Aorta (tissue), 5 donors: Measurements from ENCODE around the gene TMEM107. TPM values are rescaled to one million over a fixed set of nuclear protein-coding genes. Genes with fewer than 3 reads are reported as not detected.

ENCODE experiments used
- ATAC-seq: fragments of 200-7000 bp; cut with Tn5 transposase; one replicate; pipeline ENCODE4 v1.9.1; 2022; ENCODE audit warnings: moderate library complexity; ENCODE audit not compliant: low FRiP score
- DNase-seq, 2 donors: peaks; one replicate each; pipeline ENCODE4 v3.0.0-alpha.2; 2020
- H3K27ac ChIP-seq, 2 donors: one replicate each; pipeline ENCODE4 v1.5.1; 2013; ENCODE audit warnings: low read length in 2 of 2, mild to moderate bottlenecking in 2 of 2, moderate library complexity in 2 of 2, control low read depth in 1 of 2, inconsistent platforms in 1 of 2, low read depth in 1 of 2
- H3K27me3 ChIP-seq, 2 donors: one replicate each; pipeline ENCODE4 v1.6.1; 2013; ENCODE audit warnings: control low read depth in 1 of 2, low read length in 1 of 2, mild to moderate bottlenecking in 1 of 2, moderate library complexity in 1 of 2; ENCODE audit not compliant: insufficient read depth in 2 of 2, control insufficient read depth in 1 of 2
- H3K36me3 ChIP-seq, 2 donors: one replicate each; pipeline ENCODE4 v1.6.1; 2013; ENCODE audit warnings: control low read depth in 1 of 2, low read length in 1 of 2, mild to moderate bottlenecking in 1 of 2; ENCODE audit not compliant: insufficient read depth in 2 of 2, control insufficient read depth in 1 of 2
- H3K4me1 ChIP-seq, 2 donors: one replicate each; pipeline ENCODE4 v1.6.1; 2013; ENCODE audit warnings: low read length in 2 of 2, control low read depth in 1 of 2, mild to moderate bottlenecking in 1 of 2, moderate library complexity in 1 of 2; ENCODE audit not compliant: insufficient read depth in 2 of 2, control insufficient read depth in 1 of 2
- H3K4me3 ChIP-seq, 2 donors: one replicate each; pipeline ENCODE4 v1.5.1; 2013; ENCODE audit warnings: low read length in 2 of 2, control low read depth in 1 of 2, mild to moderate bottlenecking in 1 of 2
- H3K9me3 ChIP-seq: one replicate; pipeline ENCODE4 v1.6.1; 2013; ENCODE audit warnings: mild to moderate bottlenecking, low read length; ENCODE audit not compliant: control insufficient read depth
- WGBS, 2 donors: extraction: QIAGEN DNeasy Blood & Tissue Kit; methylation state at CpG; one replicate each; pipeline ENCODE4 v1.1.7; 2013; 5-methylcytosine and 5-hydroxymethylcytosine counted together
- intact Hi-C, 2 donors: fragments of 100-400 bp; cut with DNase I; formaldehyde crosslinking; loops; one replicate each; pipeline versions ENCODE4 v1.14.2 to v1.15.0; 2022
- polyA plus RNA-seq, 2 donors: library from polyadenylated mRNA; stranded (reverse); fragments of 200-250 nt; gene quantifications; one replicate each; pipeline ENCODE4 v1.2.3, GENCODE V29; 2013
- total RNA-seq, 2 donors: library from RNA; stranded (reverse); fragmentation: NEBNext Ultra II Directional; extraction: Animal tissue kit (Norgen Biotek cat#: 25700); gene quantifications; one replicate each; pipeline ENCODE4 v1.2.1, GENCODE V29; 2021
- donor health status: healthy with polysubstance abuse.
- donor health status: Bipolar disorder and iron deficiency.
- donor health status: DM: no; HTN: no; CAD: no.
- donor health status: DM: no; HTN: no; CAD: no.
- donor health status: DM: yes; HTN: yes; CAD: no.

Gene TMEM107
- total and polyA plus RNA-seq, 4 donors, result 8.9 to 20.9 (median 11.1) TPM

- ATAC-seq, result no peak
- no peak for DNase-seq
- Histone ChIP-seq H3K27ac (peak overlapping the region; percentile 99), H3K36me3 (peaks cover 0 to 6% of the 10 kb centered on the region in 2 donors), H3K4me3 (peak overlapping the region; percentile 78 to 81), H3K4me1 (no peaks in the 10 kb centered on the region), H3K9me3 (no peaks in the 10 kb centered on the region), H3K27me3 (no peaks in the 10 kb centered on the region)
- WGBS, 2 donors, result 9 to 10% methylated on average over 11 of the region's 11 CpGs
- intact Hi-C loops, result loop anchor here in 1 of 2 donors (5.0 to 10.0 kb wide), 2 partner anchors 470 to 582 kb away; partner anchors contain the start of genes TP53 and WRAP53
Observed at GRCh38 chr17:8154608-8155155, 21.5 kb downstream of the TMEM107 start.

DNA sequence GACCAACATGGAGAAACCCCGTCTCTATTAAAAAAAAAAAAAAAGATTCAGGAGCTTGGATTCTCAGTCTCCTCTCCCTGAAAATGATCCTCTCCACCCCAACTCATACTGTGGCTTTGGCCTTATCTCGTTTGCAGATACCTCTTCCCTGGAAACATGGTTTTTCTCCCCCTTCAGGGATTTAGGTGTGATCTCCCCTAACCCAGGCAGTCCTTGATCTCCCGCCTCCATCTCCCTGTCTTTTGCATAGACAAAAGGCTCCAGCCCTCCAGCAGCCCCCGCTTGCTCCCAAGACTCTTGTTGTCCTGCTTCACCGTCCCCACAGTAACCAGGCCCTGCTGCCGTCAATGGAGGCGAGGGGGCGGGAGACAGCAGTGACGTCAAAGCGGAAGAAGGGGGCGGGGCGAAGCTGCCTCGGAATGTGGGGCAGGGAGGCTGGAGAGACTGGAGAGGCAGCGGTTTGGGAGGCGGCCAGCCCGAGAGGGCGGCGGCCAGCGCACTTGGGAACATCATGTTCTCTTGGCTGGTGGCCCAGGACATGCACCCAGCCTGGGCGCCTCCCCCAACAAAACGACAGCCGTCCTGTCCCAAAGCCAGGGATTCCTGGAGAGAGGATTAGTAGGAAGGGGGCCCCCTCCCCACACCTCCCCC is 22.1 kb downstream of the TMEM107 start:
- intact Hi-C loops, result loop anchor here in 1 of 2 donors (5.0 to 10.0 kb wide), 2 partner anchors 469 to 582 kb away; partner anchors contain the start of genes TP53 and WRAP53
- H3K27ac ChIP-seq, result peak overlapping the region; percentile 99
- H3K36me3 ChIP-seq, result peaks cover 0 to 9% of the 10 kb centered on the region in 2 donors
- no peaks in the 10 kb centered on the region for H3K4me1 ChIP-seq
- no peaks in the 10 kb centered on the region for H3K9me3 ChIP-seq
- no peaks in the 10 kb centered on the region for H3K27me3 ChIP-seq
- DNase-seq (peak; percentile 100), ATAC-seq (peak; percentile 71)
- H3K4me3 ChIP-seq, result peak overlapping the region; percentile 78 to 81
- 2% methylated on average over 21 to 22 of the region's 22 CpGs for WGBS, 2 donors

- WGBS, 2 donors, result 22 to 24% methylated on average over 13 of the region's 13 CpGs
- Histone ChIP-seq H3K27me3 (no peaks in the 10 kb centered on the region), H3K9me3 (no peaks in the 10 kb centered on the region), H3K36me3 (peaks cover 0 to 11% of the 10 kb centered on the region in 2 donors), H3K4me1 (no peaks in the 10 kb centered on the region), H3K27ac (peak overlapping the region; percentile 77 to 96), H3K4me3 (no peak overlapping the region)
- ATAC-seq (peak; percentile 6), DNase-seq (peak; percentile 90 to 91)
- intact Hi-C loops, result loop anchor here in 1 of 2 donors (5.0 to 10.0 kb wide), 2 partner anchors 469 to 581 kb away; partner anchors contain the start of genes TP53 and WRAP53
Observed at GRCh38 chr17:8153525-8153956, 22.6 kb downstream of the TMEM107 start.

DNA sequence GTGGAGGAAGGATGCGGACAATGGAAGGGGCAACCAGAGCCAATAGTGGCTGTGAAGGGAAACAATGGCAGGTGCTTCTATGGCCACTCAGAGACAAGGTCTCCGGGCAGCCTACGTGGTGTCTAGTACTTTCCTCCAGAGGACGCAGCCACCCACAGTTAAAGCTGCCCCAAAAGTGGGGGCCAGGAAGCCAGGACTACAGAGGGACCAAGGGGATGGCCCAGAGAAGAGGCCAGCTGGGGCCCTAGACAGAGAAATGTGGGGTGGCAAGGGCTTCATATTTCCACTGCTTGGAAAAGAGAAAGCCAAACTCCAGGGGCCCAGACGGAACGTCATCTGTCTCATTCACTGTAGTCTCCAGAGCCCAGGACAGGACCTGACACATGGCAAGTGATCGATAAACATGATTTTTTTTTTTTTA is 23.1 kb downstream of the TMEM107 start:
- Histone ChIP-seq H3K4me1 (no peaks in the 10 kb centered on the region), H3K4me3 (no peak overlapping the region), H3K27me3 (no peaks in the 10 kb centered on the region), H3K9me3 (no peaks in the 10 kb centered on the region), H3K27ac (peak overlapping the region; percentile 77 to 96), H3K36me3 (peaks cover 0 to 15% of the 10 kb centered on the region in 2 donors)
- intact Hi-C loops, result loop anchor here in 1 of 2 donors (5.0 to 10.0 kb wide), 2 partner anchors 468 to 581 kb away; partner anchors contain the start of genes TP53 and WRAP53
- no peak for ATAC-seq
- 70 to 72% methylated on average over 7 of the region's 7 CpGs for WGBS, 2 donors
- DNase-seq, result peak; percentile 58 to 61

GRCh38 chr17:8152112-8152775 is 23.9 kb downstream of the TMEM107 start, which contains the start of gene PER1:
PER1 (minus strand) TSS chr17:8152404; CDS start chr17:8150706, 1,698 bp downstream.
- intact Hi-C loops, result loop anchor here in 1 of 2 donors (5.0 to 10.0 kb wide), 2 partner anchors 467 to 580 kb away; partner anchors contain the start of genes TP53 and WRAP53
- peaks cover 0 to 23% of the 10 kb centered on the region in 2 donors for H3K36me3 ChIP-seq
- no peaks in the 10 kb centered on the region for H3K27me3 ChIP-seq
- no peaks in the 10 kb centered on the region for H3K4me1 ChIP-seq
- peak within 1 kb of the TSS; percentile 74 to 93 for H3K4me3 ChIP-seq
- no peaks in the 10 kb centered on the region for H3K9me3 ChIP-seq
- 1 to 2% methylated on average over 36 to 42 of the region's 42 CpGs for WGBS, 2 donors
- DNase-seq (peak; percentile 97 to 99), ATAC-seq (peak; percentile 60)
- H3K27ac ChIP-seq, result peak within 1 kb of the TSS; percentile 90 to 100

DNA sequence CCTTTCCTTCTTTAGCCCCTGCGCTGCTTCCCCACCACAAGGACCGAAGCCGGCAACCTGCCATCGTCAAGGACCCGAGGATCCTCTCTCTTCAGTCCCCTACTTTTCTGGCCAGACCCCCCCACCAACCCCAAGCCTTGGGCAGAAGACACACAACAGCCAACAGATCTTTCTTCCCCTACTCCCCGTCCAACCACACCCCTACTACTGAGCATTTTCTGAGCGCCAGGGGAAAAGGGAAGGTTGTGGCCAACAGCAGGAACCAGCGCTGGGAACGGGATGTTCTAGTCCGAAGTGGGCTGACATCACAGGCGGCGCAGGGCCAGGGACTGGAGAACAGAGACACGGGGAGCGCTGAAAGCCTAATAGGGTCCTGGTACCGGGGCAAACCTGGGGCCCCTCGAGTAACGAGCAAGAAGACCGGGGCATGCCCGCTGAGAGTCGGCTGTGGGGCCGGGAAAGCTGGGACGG is 24.5 kb downstream of the TMEM107 start:
- H3K27ac ChIP-seq, result peak overlapping the region; percentile 90 to 100
- DNase-seq (peak; percentile 94 to 95), ATAC-seq (peak; percentile 4)
- H3K27me3 ChIP-seq, result no peaks in the 10 kb centered on the region
- no peaks in the 10 kb centered on the region for H3K4me1 ChIP-seq
- peaks cover 0 to 27% of the 10 kb centered on the region in 2 donors for H3K36me3 ChIP-seq
- intact Hi-C loops, result loop anchor here in 1 of 2 donors (5.0 to 10.0 kb wide), 2 partner anchors 467 to 579 kb away; partner anchors contain the start of genes TP53 and WRAP53
- WGBS, 2 donors, result 0 to 1% methylated on average over 22 of the region's 22 CpGs
- H3K4me3 ChIP-seq, result peak overlapping the region; percentile 74 to 93
- no peaks in the 10 kb centered on the region for H3K9me3 ChIP-seq

- H3K27ac ChIP-seq, result peak overlapping the region; percentile 90 to 100
- no peaks in the 10 kb centered on the region for H3K9me3 ChIP-seq
- peak; percentile 96 to 98 for DNase-seq
- peak overlapping the region; percentile 74 to 93 for H3K4me3 ChIP-seq
- 0 to 1% methylated on average over 37 to 38 of the region's 38 CpGs for WGBS, 2 donors
- ATAC-seq, result peak; percentile 66
- no peaks in the 10 kb centered on the region for H3K4me1 ChIP-seq
- H3K36me3 ChIP-seq, result peaks cover 1 to 32% of the 10 kb centered on the region in 2 donors
- intact Hi-C loops, result loop anchor here in 1 of 2 donors (5.0 to 10.0 kb wide), 2 partner anchors 466 to 579 kb away; partner anchors contain the start of genes TP53 and WRAP53
- H3K27me3 ChIP-seq, result no peaks in the 10 kb centered on the region
Observed at GRCh38 chr17:8151120-8151640, 25.0 kb downstream of the TMEM107 start.
